GM12878 (cell line): Measurements from ENCODE around the gene HMG20B. TPM values are rescaled to one million over a fixed set of nuclear protein-coding genes. Genes with fewer than 3 reads are reported as not detected.

ENCODE experiments used
- ATAC-seq: fragments of 200-7000 bp; cut with Tn5 transposase; 3 replicates; pipeline ENCODE4 v1.9.1; 2020; ENCODE audit warnings: mild to moderate bottlenecking, moderate library complexity
- BruUV-seq: library from RNA; stranded (reverse); fragments of 400-500 nt; replicated peaks from 2 replicates; lab custom pipeline; 2021; lab: Mats Ljungman, UMichigan
- CTCF ChIA-PET: fragments of 300-600 bp; sonication (Branson Sonifier 250); formaldehyde crosslinking; extraction: SDS; loops from one replicate; lab custom pipeline; 2021; ENCODE audit warnings: inconsistent platforms; lab: Yijun Ruan, JAX
- POLR2A ChIA-PET: fragments of 350-600 bp; formaldehyde crosslinking; extraction: SDS; loops from one replicate; lab custom pipeline; 2021; ENCODE audit warnings: inconsistent platforms; lab: Charles Lee
- RAD21 ChIA-PET: fragments of 300-600 bp; sonication (Branson Sonifier 250); formaldehyde crosslinking; loops from one replicate; lab custom pipeline; 2023; ENCODE audit warnings: antibody characterized with exemption; ENCODE audit not compliant: unreplicated experiment; lab: Charles Lee
- SMC1A ChIA-PET: fragments of 300-600 bp; sonication (Branson Sonifier 250); formaldehyde crosslinking; loops from one replicate; lab custom pipeline; 2023; ENCODE audit not compliant: unreplicated experiment, uncharacterized antibody; lab: Charles Lee
- DNase-seq: peaks from one replicate; pipeline ENCODE4 v3.0.0-alpha.2; 2011; ENCODE audit warnings: low read depth, low spot score
- FAIRE-seq: peaks from 3 replicates; lab custom pipeline; 2011; peaks lifted over from hg19 to GRCh38; lab: Jason Lieb, UNC
- H2AFZ ChIP-seq: 2 replicates; pipeline ENCODE4 v1.6.0; 2011; ENCODE audit warnings: low read depth, low read length, control low read depth; ENCODE audit not compliant: control insufficient read depth
- H3K27ac ChIP-seq: 2 replicates; pipeline ENCODE4 v1.5.1; 2011; ENCODE audit warnings: control low read depth; ENCODE audit not compliant: control insufficient read depth, insufficient read depth
- H3K27me3 ChIP-seq, 2 experiments: replicated peaks in 1 of 2; 2 replicates each; pipeline versions ENCODE4 v1.6.0 to v1.6.1; 2011; ENCODE audit warnings: low read length in 1 of 2; ENCODE audit not compliant: control insufficient read depth in 2 of 2, insufficient read depth in 2 of 2
- H3K36me3 ChIP-seq, 2 experiments: 2 replicates each; pipeline ENCODE4 v1.5.1; 2011; ENCODE audit warnings: low read length in 1 of 2; ENCODE audit not compliant: control insufficient read depth in 2 of 2, insufficient read depth in 2 of 2
- H3K4me1 ChIP-seq: 2 replicates; pipeline ENCODE4 v1.6.1; 2011; ENCODE audit warnings: mild to moderate bottlenecking, low read length, moderate library complexity, mixed read lengths; ENCODE audit not compliant: control insufficient read depth, insufficient read depth
- H3K4me2 ChIP-seq: 2 replicates; pipeline ENCODE4 v1.6.0; 2011; ENCODE audit warnings: control low read depth; ENCODE audit not compliant: control insufficient read depth, insufficient read depth
- H3K4me3 ChIP-seq: fragments of 200-600 bp; sonication (generic); 2 replicates; pipeline ENCODE4 v1.5.1; 2016
- H3K79me2 ChIP-seq: 2 replicates; pipeline ENCODE4 v1.6.0; 2011; ENCODE audit warnings: low read length; ENCODE audit not compliant: control insufficient read depth, insufficient read depth
- H3K9ac ChIP-seq: 2 replicates; pipeline ENCODE4 v1.8.0; 2011; ENCODE audit warnings: low read length, control low read depth, mixed read lengths; ENCODE audit not compliant: control insufficient read depth, insufficient read depth
- H3K9me3 ChIP-seq: replicated peaks from 3 replicates; pipeline ENCODE4 v1.5.1; 2011; ENCODE audit warnings: mild to moderate bottlenecking, low read length; ENCODE audit not compliant: control insufficient read depth, insufficient read depth
- H4K20me1 ChIP-seq: 2 replicates; pipeline ENCODE4 v1.6.0; 2011; ENCODE audit not compliant: control insufficient read depth, insufficient read depth
- BACH1 ChIP-seq: fragments of 450-650 bp; IDR thresholded peaks from 2 replicates; pipeline ENCODE4 v1.6.1; 2017; ENCODE audit warnings: mild to moderate bottlenecking, borderline replicate concordance
- CBFB ChIP-seq: IDR thresholded peaks from 2 replicates; pipeline ENCODE4 v1.6.1; 2016; ENCODE audit warnings: antibody characterized with exemption, low read depth
- E2F4 ChIP-seq: IDR thresholded peaks from 2 replicates; pipeline ENCODE4 v1.6.1; 2012; ENCODE audit warnings: low read depth, low read length, improper control_type of control experiment
- EP300 ChIP-seq, 2 experiments: fragments of 150-350 bp in 1 of 2; IDR thresholded peaks; 2 replicates each; pipeline ENCODE4 v1.6.1; 2011 to 2012; ENCODE audit warnings: low read depth in 2 of 2, low read length in 2 of 2, borderline replicate concordance in 1 of 2, improper control_type of control experiment in 1 of 2, inconsistent platforms in 1 of 2; ENCODE audit not compliant: control insufficient read depth in 1 of 2
- IKZF1 ChIP-seq: fragments of 450-650 bp; conservative IDR thresholded peaks from 2 replicates; pipeline ENCODE4 v1.6.1; 2017; ENCODE audit warnings: antibody characterized with exemption, mild to moderate bottlenecking
- MAX ChIP-seq: IDR thresholded peaks from 2 replicates; pipeline ENCODE4 v1.6.1; 2012; ENCODE audit warnings: low read depth, low read length, improper control_type of control experiment
- MLLT1 ChIP-seq: fragments of 450-650 bp; IDR thresholded peaks from 2 replicates; pipeline ENCODE4 v1.6.1; 2016; ENCODE audit warnings: mild to moderate bottlenecking
- NFYA ChIP-seq: IDR thresholded peaks from 2 replicates; pipeline ENCODE4 v1.6.1; 2011; ENCODE audit warnings: low read depth, mild to moderate bottlenecking, low read length, improper control_type of control experiment, borderline replicate concordance
- PAX8 ChIP-seq: fragments of 450-650 bp; IDR thresholded peaks from 2 replicates; pipeline ENCODE4 v1.6.1; 2017; ENCODE audit warnings: mild to moderate bottlenecking, moderate library complexity
- POLR2AphosphoS5 ChIP-seq: IDR thresholded peaks from 2 replicates; pipeline ENCODE4 v1.6.1; 2011; ENCODE audit warnings: mild to moderate bottlenecking, low read length, inconsistent platforms
- RFX5 ChIP-seq: IDR thresholded peaks from 2 replicates; pipeline ENCODE4 v1.6.1; 2011; ENCODE audit warnings: low read depth, low read length, improper control_type of control experiment
- SRF ChIP-seq, 2 experiments: IDR thresholded peaks; 2 replicates each; pipeline ENCODE4 v1.6.1; 2011; ENCODE audit warnings: low read depth in 2 of 2, low read length in 2 of 2, mild to moderate bottlenecking in 1 of 2, moderate library complexity in 1 of 2
- TAF1 ChIP-seq: IDR thresholded peaks from 2 replicates; pipeline ENCODE4 v1.6.1; 2011; ENCODE audit warnings: mild to moderate bottlenecking, low read depth, low read length, borderline replicate concordance
- TCF7 ChIP-seq: IDR thresholded peaks from 2 replicates; pipeline ENCODE4 v1.6.1; 2014; ENCODE audit warnings: antibody characterized with exemption, borderline replicate concordance
- ZSCAN29 ChIP-seq: fragments of 450-650 bp; IDR thresholded peaks from 2 replicates; pipeline ENCODE4 v1.6.1; 2017; ENCODE audit warnings: mild to moderate bottlenecking, moderate library complexity
- WGBS: methylation state at CpG from one replicate; pipeline ENCODE4 v1.1.6; 2016; ENCODE audit warnings: low lambda C conversion rate; ENCODE audit not compliant: insufficient replicate concordance, insufficient coverage; ENCODE audit errors: missing lambda C conversion rate; 5-methylcytosine and 5-hydroxymethylcytosine counted together
- in situ Hi-C: fragments of 300-500 bp; cut with MboI; formaldehyde crosslinking; loops from 9 replicates; pipeline ENCODE4 v1.14.3; 2018; ENCODE audit warnings: mixed read lengths
- intact Hi-C: fragments of 100-400 bp; cut with micrococcal nuclease; formaldehyde crosslinking; loops from one replicate; pipeline ENCODE4 v1.14.2; 2022; ENCODE audit not compliant: unreplicated experiment
- polyA plus RNA-seq, 11 experiments: library from polyadenylated mRNA; depleted of rRNA in 4 of 11; unstranded in 6 of 11; stranded (reverse) in 5 of 11; fragments of >200 nt; fragmentation: Nextera tagmentation in 4 of 11; fragmentation: Illumina TruSeq in 1 of 11; extraction: Ambion mirVana in 4 of 11; extraction: Trizol in 1 of 11; gene quantifications; 1 replicate in 1 of 11; 2 replicates in 10 of 11; pipeline versions ENCODE4 v1.2.1 to v1.2.3, GENCODE V29; 2011 to 2016; ENCODE audit warnings: inconsistent platforms in 2 of 11, missing spikeins in 2 of 11, low read depth in 1 of 11
- total RNA-seq, 4 experiments: library from RNA; depleted of rRNA in 3 of 4; stranded (reverse); fragments of >200 nt in 3 of 4; fragmentation: Illumina TruSeq in 1 of 4; extraction: Trizol in 1 of 4; gene quantifications; 2 replicates each; pipeline versions ENCODE4 v1.2.1 to v1.2.3, GENCODE V29; 2013 to 2021

HMG20B gene
- total and polyA plus RNA-seq, 10 of the 15 experiments (the other 5 are each of a cell fraction or from before 2014, with no cell fraction given), result 0.37 to 92.7 (median 47.0) TPM

GRCh38 chr19:3622224-3622623, 49.5 kb downstream of the HMG20B start (continued):
- no peak for TF ChIP-seq MLLT1
- TF ChIP-seq RFX5, result no peak
- no peak for TF ChIP-seq CBFB
- TF ChIP-seq POLR2AphosphoS5, result no peak

- ChIA-PET SMC1A (no interaction called here), POLR2A (no interaction called here), RAD21 (no interaction called here), CTCF (interaction anchor here (1.2 kb wide), 1 partner anchor 31 kb away, joined by 3 read pairs; no protein-coding TSS in a partner anchor)
- Histone ChIP-seq H3K4me2 (no peak overlapping the region), H2AFZ (no peak overlapping the region), H3K36me3 (peaks cover 0 to 9% of the 10 kb centered on the region in 2 experiments; a peak in 3 of 4 replicates), H3K27ac (no peak overlapping the region), H3K9me3 (no peaks in the 10 kb centered on the region), H3K4me3 (no peak overlapping the region), H3K27me3 (no peaks in the 10 kb centered on the region)
- intact Hi-C loops, result no loop called here
- no peak for DNase-seq
- no peak for FAIRE-seq
- BruUV-seq, result no TSS peak
- in situ Hi-C loops, result no loop called here
- 95% methylated on average over 34 of the region's 34 CpGs for WGBS
- TF ChIP-seq TCF7, result no peak
- no peak for TF ChIP-seq BACH1
- no peak for TF ChIP-seq NFYA
- TF ChIP-seq MAX, result no peak
- no peak for TF ChIP-seq E2F4
- TF ChIP-seq PAX8, result no peak
- no peak for TF ChIP-seq IKZF1
- TF ChIP-seq EP300 (IDR thresholded peaks at IDR 0.05; ENCODE audit: borderline replicate concordance in 1 of 2, control insufficient read depth in 1 of 2, low read depth in 2 of 2, low read length in 2 of 2), result no peak
- no peak for TF ChIP-seq ZSCAN29
- no peak for TF ChIP-seq SRF (IDR thresholded peaks at IDR 0.05; ENCODE audit: low read depth in 2 of 2, low read length in 2 of 2)
- no peak for TF ChIP-seq TAF1
- TF ChIP-seq, all 136 proteins: peak for 0
- Histone ChIP-seq H3K4me1 (peaks cover 8% of the 10 kb centered on the region), H3K9ac (no peak overlapping the region), H4K20me1 (no peaks in the 10 kb centered on the region), H3K79me2 (peaks cover 21% of the 10 kb centered on the region)
- no peak for ATAC-seq
These were observed 51.0 kb downstream of the HMG20B start for GRCh38 chr19:3623716-3624115.
